Left renal cortex interstitium (tissue), 4 donors: ENCODE measurements around the gene PKMYT1. TPM values are rescaled to one million over a fixed set of nuclear protein-coding genes. Genes with fewer than 3 reads are reported as not detected.
A peak's percentile ranks its signal among the peaks of the same experiment; 100 is the strongest.
"Not testable (repeated sequence)": the region's sequence is repeated elsewhere in the genome, so short reads cannot be mapped to it uniquely, and the experiment has no call there.

Source experiments
- DNase-seq, 4 donors: peaks; one replicate each; pipeline ENCODE4 v3.0.0-alpha.2; 2013; ENCODE audit warnings: low read depth in 4 of 4, low spot score in 2 of 4, missing footprints in 1 of 4
- polyA plus RNA-seq, 4 donors: library from polyadenylated mRNA; unstranded; fragments of 120-200 nt; gene quantifications; one replicate each; pipeline ENCODE4 v1.2.1, GENCODE V29; 2013; ENCODE audit not compliant: insufficient read length in 4 of 4

The PKMYT1 gene
- polyA plus RNA-seq, 4 donors = 9.8 to 29.0 (median 20.1) TPM

- no peak for DNase-seq
Measured at GRCh38 chr16:2942045-2942444, 38.2 kb downstream of the PKMYT1 start.

GRCh38 chr16:2939968-2940367, 40.3 kb downstream of the PKMYT1 start:
- DNase-seq = no peak

GRCh38 chr16:2938206-2938605, 42.0 kb downstream of the PKMYT1 start:
- DNase-seq = no peak

- DNase-seq = no peak
Measured at GRCh38 chr16:2937170-2937569, 43.1 kb downstream of the PKMYT1 start.

GRCh38 chr16:2936436-2937011, 43.7 kb downstream of the PKMYT1 start:
- no peak for DNase-seq

- no peak for DNase-seq
Measured at GRCh38 chr16:2934450-2934849, 45.8 kb downstream of the PKMYT1 start.

- DNase-seq = no peak
Measured at GRCh38 chr16:2933701-2934100, 46.5 kb downstream of the PKMYT1 start.

GRCh38 chr16:2933136-2933535, 47.1 kb downstream of the PKMYT1 start:
- no peak for DNase-seq

- DNase-seq = not testable (repeated sequence)
Measured at GRCh38 chr16:2931231-2931914, 48.9 kb downstream of the PKMYT1 start.

- no peak for DNase-seq
Measured at GRCh38 chr16:2930236-2930635, 50.0 kb downstream of the PKMYT1 start.

GRCh38 chr16:2929693-2930092, 50.6 kb downstream of the PKMYT1 start:
- DNase-seq = no peak

- DNase-seq = no peak
Measured at GRCh38 chr16:2928796-2929195, 51.5 kb downstream of the PKMYT1 start.

- DNase-seq = not testable (repeated sequence)
Measured at GRCh38 chr16:2928151-2928550, 52.1 kb downstream of the PKMYT1 start.

- DNase-seq = peak in 2 of 4 donors; percentile 60 to 84
Measured at GRCh38 chr16:2927010-2927646, 53.1 kb downstream of the PKMYT1 start.

- no peak for DNase-seq
Measured at GRCh38 chr16:2926650-2926999, 53.6 kb downstream of the PKMYT1 start.

GRCh38 chr16:2925951-2926649, 54.1 kb downstream of the PKMYT1 start:
- DNase-seq = no peak

GRCh38 chr16:2924901-2925755, 55.1 kb downstream of the PKMYT1 start:
- DNase-seq = no peak

- DNase-seq = no peak
Measured at GRCh38 chr16:2923481-2923880, 56.8 kb downstream of the PKMYT1 start.
